VCaP (cell line): ENCODE measurements around the gene SLC13A3.

Source experiments
- H3K27ac ChIP-seq: fragments of 450-650 bp; 2 replicates; pipeline ENCODE4 v1.5.1; 2017
- CTCF ChIP-seq: fragments of 450-650 bp; conservative IDR thresholded peaks from 2 replicates; pipeline ENCODE4 v1.5.1; 2017; ENCODE audit warnings: mild to moderate bottlenecking, moderate library complexity

The SLC13A3 gene

GRCh38 chr20:46509523-46509922, 141.7 kb downstream of the SLC13A3 start:
- no peak for TF ChIP-seq CTCF

More at GRCh38 chr20:46509523-46509922, 141.7 kb downstream of the SLC13A3 start:
- no peak overlapping the region for H3K27ac ChIP-seq
